Endothelial cell of umbilical vein (primary cell): ENCODE data around the gene GRIN3B. TPM values are rescaled to one million over a fixed set of nuclear protein-coding genes. Genes with fewer than 3 reads are reported as not detected.

Experiments
- BruUV-seq: library from RNA; stranded (reverse); fragments of 400-500 nt; replicated peaks from 2 replicates; lab custom pipeline; 2021; lab: Mats Ljungman, UMichigan
- CTCF ChIA-PET: fragments of 300-600, 350-600 bp; sonication (Branson Sonifier 250); formaldehyde crosslinking; loops from one replicate; lab custom pipeline; 2021; ENCODE audit warnings: antibody characterized with exemption, inconsistent platforms; lab: Charles Lee
- POLR2A ChIA-PET: fragments of 300-600, 350-600 bp; sonication (Branson Sonifier 250); formaldehyde crosslinking; loops from one replicate; lab custom pipeline; 2021; ENCODE audit warnings: antibody characterized with exemption, inconsistent platforms; lab: Charles Lee
- DNase-seq: peaks from one replicate; pipeline ENCODE4 v3.0.0-alpha.2; 2011; ENCODE audit warnings: low read depth, low spot score
- FAIRE-seq: peaks from 2 replicates; lab custom pipeline; 2011; peaks lifted over from hg19 to GRCh38; lab: Jason Lieb, UNC
- H2AFZ ChIP-seq: 2 replicates; pipeline ENCODE4 v1.6.0; 2012; ENCODE audit warnings: low read depth, low read length, control low read depth, inconsistent platforms
- H3K27ac ChIP-seq: 2 replicates; pipeline ENCODE4 v1.5.1; 2011; ENCODE audit warnings: low read depth, mild to moderate bottlenecking, control low read depth, low read length, moderate library complexity; ENCODE audit not compliant: insufficient read depth
- H3K27me3 ChIP-seq, 2 experiments: 2 replicates each; pipeline versions ENCODE4 v1.6.0 to v1.6.1; 2011; ENCODE audit warnings: low read length in 2 of 2, mixed read lengths in 1 of 2; ENCODE audit not compliant: control insufficient read depth in 2 of 2, insufficient read depth in 2 of 2
- H3K36me3 ChIP-seq, 2 experiments: 2 replicates in 1 of 2; 3 replicates in 1 of 2; pipeline ENCODE4 v1.5.1; 2011; ENCODE audit warnings: low read length in 2 of 2, mild to moderate bottlenecking in 1 of 2, moderate library complexity in 1 of 2; ENCODE audit not compliant: control insufficient read depth in 2 of 2, insufficient read depth in 2 of 2; ENCODE audit errors: extremely low read depth in 1 of 2
- H3K4me1 ChIP-seq: 3 replicates; pipeline ENCODE4 v1.5.1; 2011; ENCODE audit warnings: mild to moderate bottlenecking, low read length; ENCODE audit not compliant: control insufficient read depth, insufficient read depth; ENCODE audit errors: extremely low read depth
- H3K4me2 ChIP-seq: 2 replicates; pipeline ENCODE4 v1.6.1; 2011; ENCODE audit warnings: low read length, control low read depth, mixed read lengths; ENCODE audit not compliant: insufficient read depth
- H3K4me3 ChIP-seq, 3 experiments: fragments of 200-600 bp in 1 of 3; sonication (generic), shearing (Covaris generic) in 1 of 3; replicated peaks in 1 of 3; 2 replicates each; pipeline ENCODE4 v1.5.1; 2011 to 2016; ENCODE audit warnings: control low read depth in 3 of 3, low read length in 3 of 3, mild to moderate bottlenecking in 2 of 3, inconsistent platforms in 1 of 3, low read depth in 1 of 3, moderate library complexity in 1 of 3; ENCODE audit not compliant: insufficient read depth in 1 of 3
- H3K79me2 ChIP-seq: 2 replicates; pipeline ENCODE4 v1.6.0; 2012; ENCODE audit warnings: low read length, inconsistent platforms; ENCODE audit not compliant: control insufficient read depth, insufficient read depth
- H3K9ac ChIP-seq: replicated peaks from 2 replicates; pipeline ENCODE3; 2011; ENCODE audit warnings: low read length, control low read depth; ENCODE audit not compliant: insufficient read depth; ENCODE audit errors: extremely low read depth
- H3K9me1 ChIP-seq: replicated peaks from 3 replicates; pipeline ENCODE4 v1.6.0; 2011; ENCODE audit warnings: mild to moderate bottlenecking, low read length; ENCODE audit not compliant: control insufficient read depth, insufficient read depth; ENCODE audit errors: extremely low read depth
- H3K9me3 ChIP-seq: replicated peaks from 2 replicates; pipeline ENCODE4 v1.5.1; 2012; ENCODE audit warnings: low read length, inconsistent platforms; ENCODE audit not compliant: control insufficient read depth, insufficient read depth
- H4K20me1 ChIP-seq: replicated peaks from 2 replicates; pipeline ENCODE3; 2011; ENCODE audit warnings: mild to moderate bottlenecking, low read length; ENCODE audit not compliant: control insufficient read depth, insufficient read depth; ENCODE audit errors: extremely low read depth
- EZH2 ChIP-seq: IDR thresholded peaks from 2 replicates; pipeline ENCODE4 v1.6.1; 2012; ENCODE audit warnings: borderline replicate concordance, low read depth, mild to moderate bottlenecking, moderate library complexity, low read length, inconsistent platforms; ENCODE audit not compliant: severe bottlenecking
- FOS ChIP-seq: IDR thresholded peaks from 2 replicates; pipeline ENCODE4 v1.6.1; 2011; ENCODE audit warnings: mild to moderate bottlenecking, low read length, moderate library complexity, borderline replicate concordance; ENCODE audit not compliant: insufficient read depth
- GATA2 ChIP-seq: IDR thresholded peaks from 2 replicates; pipeline ENCODE4 v1.7.0; 2011; ENCODE audit warnings: low read depth, mild to moderate bottlenecking, moderate library complexity, mixed read lengths, low read length; ENCODE audit not compliant: insufficient read length, insufficient read depth
- dilution Hi-C: fragments of 300-500 bp; cut with MboI; formaldehyde crosslinking; loops from one replicate; pipeline ENCODE4 v1.15.0; 2019; ENCODE audit warnings: low sequenced_read_pairs; ENCODE audit not compliant: extremely low pct_ligation_motif_present
- intact Hi-C: fragments of 100-400 bp; cut with micrococcal nuclease; formaldehyde crosslinking; loops from one replicate; pipeline ENCODE4 v1.10.0; 2022
- polyA plus RNA-seq, 4 experiments: library from polyadenylated mRNA; depleted of rRNA in 3 of 4; stranded (reverse) in 3 of 4; unstranded in 1 of 4; fragments of >200 nt; gene quantifications; 2 replicates each; pipeline versions ENCODE4 v1.2.1 to v1.2.3, GENCODE V29; 2011 to 2012; ENCODE audit warnings: missing spikeins in 1 of 4
- total RNA-seq: library from RNA; stranded (reverse); gene quantifications from 2 replicates; pipeline ENCODE4 v1.2.3, GENCODE V29; 2021
- TF ChIP-seq, protein P1 (sequence below), 2 donors: IDR thresholded peaks; 1 replicate in 1 of 2; 2 replicates in 1 of 2; pipeline ENCODE4 v1.5.1; 2011; ENCODE audit warnings: low read length in 2 of 2, mild to moderate bottlenecking in 2 of 2, moderate library complexity in 2 of 2, control low read depth in 1 of 2, inconsistent platforms in 1 of 2, low read depth in 1 of 2; ENCODE audit not compliant: insufficient read depth in 1 of 2; ENCODE audit errors: extremely low read depth in 1 of 2

GRIN3B gene
- total and polyA plus RNA-seq, 2 donors (not counting 3 experiments of a cell fraction or from before 2014, with no cell fraction given) = 0.43 to 0.82 TPM

DNA sequence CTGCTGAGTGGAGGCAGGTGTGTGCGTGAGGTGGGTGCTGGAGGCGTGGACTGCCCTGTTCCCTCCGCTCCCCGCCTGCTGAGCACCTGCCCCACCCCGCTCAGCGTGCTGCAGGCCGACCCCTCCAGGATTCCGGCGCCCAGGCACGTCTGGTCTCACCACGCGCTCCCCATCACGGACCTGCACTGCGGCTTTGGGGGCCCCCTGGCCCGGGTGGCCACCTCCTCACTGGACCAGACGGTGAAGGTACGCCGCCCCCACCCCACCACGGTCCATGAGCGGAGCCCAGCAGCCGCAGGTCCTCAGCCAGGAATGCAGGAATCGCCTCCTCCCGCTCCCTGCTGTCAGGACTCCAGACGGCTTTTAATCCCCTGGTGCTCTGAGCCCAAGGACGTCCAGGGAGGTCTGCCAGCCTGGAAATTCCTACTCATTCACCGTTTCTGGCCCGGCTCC, 10.1 kb upstream of the GRIN3B start:
- no peaks in the 10 kb centered on the region for H3K9me3 ChIP-seq
- intact Hi-C loops (no loop called here), dilution Hi-C loops (no loop called here)
- no peak overlapping the region for H3K4me3 ChIP-seq
- FAIRE-seq (no peak), DNase-seq (no peak)
- H3K9me1 ChIP-seq = no peaks in the 10 kb centered on the region
- no peaks in the 10 kb centered on the region for H3K27me3 ChIP-seq
- CTCF ChIA-PET = no interaction called here
- TF ChIP-seq EZH2 = no peak
- TF ChIP-seq GATA2 = no peak
- TF ChIP-seq, protein P1, sequence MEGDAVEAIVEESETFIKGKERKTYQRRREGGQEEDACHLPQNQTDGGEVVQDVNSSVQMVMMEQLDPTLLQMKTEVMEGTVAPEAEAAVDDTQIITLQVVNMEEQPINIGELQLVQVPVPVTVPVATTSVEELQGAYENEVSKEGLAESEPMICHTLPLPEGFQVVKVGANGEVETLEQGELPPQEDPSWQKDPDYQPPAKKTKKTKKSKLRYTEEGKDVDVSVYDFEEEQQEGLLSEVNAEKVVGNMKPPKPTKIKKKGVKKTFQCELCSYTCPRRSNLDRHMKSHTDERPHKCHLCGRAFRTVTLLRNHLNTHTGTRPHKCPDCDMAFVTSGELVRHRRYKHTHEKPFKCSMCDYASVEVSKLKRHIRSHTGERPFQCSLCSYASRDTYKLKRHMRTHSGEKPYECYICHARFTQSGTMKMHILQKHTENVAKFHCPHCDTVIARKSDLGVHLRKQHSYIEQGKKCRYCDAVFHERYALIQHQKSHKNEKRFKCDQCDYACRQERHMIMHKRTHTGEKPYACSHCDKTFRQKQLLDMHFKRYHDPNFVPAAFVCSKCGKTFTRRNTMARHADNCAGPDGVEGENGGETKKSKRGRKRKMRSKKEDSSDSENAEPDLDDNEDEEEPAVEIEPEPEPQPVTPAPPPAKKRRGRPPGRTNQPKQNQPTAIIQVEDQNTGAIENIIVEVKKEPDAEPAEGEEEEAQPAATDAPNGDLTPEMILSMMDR (IDR thresholded peaks at IDR 0.05; ENCODE audit: extremely low read depth in 1 of 2, insufficient read depth in 1 of 2, low read depth in 1 of 2, low read length in 2 of 2) = no peak
- no peak overlapping the region for H3K4me2 ChIP-seq
- H4K20me1 ChIP-seq = no peaks in the 10 kb centered on the region
- no TSS peak for BruUV-seq
- no peak overlapping the region for H2AFZ ChIP-seq
- no peak overlapping the region for H3K9ac ChIP-seq
- peaks cover 0 to 15% of the 10 kb centered on the region in 2 experiments for H3K36me3 ChIP-seq
- peaks cover under 1% of the 10 kb centered on the region for H3K4me1 ChIP-seq
- no peak overlapping the region for H3K27ac ChIP-seq
- POLR2A ChIA-PET = no interaction called here
- peaks cover 2% of the 10 kb centered on the region for H3K79me2 ChIP-seq

DNA sequence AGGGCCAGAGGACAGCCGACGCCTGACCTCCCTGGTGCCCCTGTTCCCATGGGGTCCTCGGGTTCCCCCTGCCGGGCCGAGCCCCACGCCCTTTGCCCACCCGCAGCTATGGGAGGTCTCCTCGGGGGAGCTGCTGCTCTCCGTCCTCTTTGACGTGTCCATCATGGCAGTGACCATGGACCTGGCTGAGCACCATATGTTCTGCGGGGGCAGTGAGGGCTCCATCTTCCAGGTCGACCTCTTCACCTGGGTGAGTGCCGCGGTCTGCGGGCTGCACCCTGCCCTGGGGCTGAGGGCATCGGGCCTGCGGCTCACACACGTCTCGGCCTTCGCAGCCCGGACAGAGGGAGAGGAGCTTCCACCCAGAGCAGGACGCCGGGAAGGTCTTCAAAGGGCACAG, 9.5 kb upstream of the GRIN3B start:
- CTCF ChIA-PET = no interaction called here
- intact Hi-C loops (no loop called here), dilution Hi-C loops (no loop called here)
- Histone ChIP-seq H3K36me3 (peaks cover 0 to 15% of the 10 kb centered on the region in 2 experiments), H3K4me2 (no peak overlapping the region), H3K27ac (no peak overlapping the region), H3K27me3 (no peaks in the 10 kb centered on the region), H3K79me2 (no peaks in the 10 kb centered on the region), H3K4me1 (no peaks in the 10 kb centered on the region), H3K9me1 (no peaks in the 10 kb centered on the region), H3K9ac (no peak overlapping the region), H4K20me1 (no peaks in the 10 kb centered on the region), H3K9me3 (no peaks in the 10 kb centered on the region), H2AFZ (no peak overlapping the region), H3K4me3 (no peak overlapping the region)
- POLR2A ChIA-PET = no interaction called here
- no TSS peak for BruUV-seq
- FAIRE-seq = no peak
- no peak for DNase-seq
- TF ChIP-seq FOS = no peak
- TF ChIP-seq, protein P1 (IDR thresholded peaks at IDR 0.05; ENCODE audit: extremely low read depth in 1 of 2, insufficient read depth in 1 of 2, low read depth in 1 of 2, low read length in 2 of 2) = no peak
